GM18870 (cell line): ENCODE results near the gene GDAP2.

ENCODE experiments used
- ATAC-seq: cut with Tn5 transposase; IDR thresholded peaks from one replicate; pipeline ENCODE4 v1.9.1; 2021; ENCODE audit warnings: moderate library complexity; ENCODE audit not compliant: unreplicated experiment

The GDAP2 gene

DNA sequence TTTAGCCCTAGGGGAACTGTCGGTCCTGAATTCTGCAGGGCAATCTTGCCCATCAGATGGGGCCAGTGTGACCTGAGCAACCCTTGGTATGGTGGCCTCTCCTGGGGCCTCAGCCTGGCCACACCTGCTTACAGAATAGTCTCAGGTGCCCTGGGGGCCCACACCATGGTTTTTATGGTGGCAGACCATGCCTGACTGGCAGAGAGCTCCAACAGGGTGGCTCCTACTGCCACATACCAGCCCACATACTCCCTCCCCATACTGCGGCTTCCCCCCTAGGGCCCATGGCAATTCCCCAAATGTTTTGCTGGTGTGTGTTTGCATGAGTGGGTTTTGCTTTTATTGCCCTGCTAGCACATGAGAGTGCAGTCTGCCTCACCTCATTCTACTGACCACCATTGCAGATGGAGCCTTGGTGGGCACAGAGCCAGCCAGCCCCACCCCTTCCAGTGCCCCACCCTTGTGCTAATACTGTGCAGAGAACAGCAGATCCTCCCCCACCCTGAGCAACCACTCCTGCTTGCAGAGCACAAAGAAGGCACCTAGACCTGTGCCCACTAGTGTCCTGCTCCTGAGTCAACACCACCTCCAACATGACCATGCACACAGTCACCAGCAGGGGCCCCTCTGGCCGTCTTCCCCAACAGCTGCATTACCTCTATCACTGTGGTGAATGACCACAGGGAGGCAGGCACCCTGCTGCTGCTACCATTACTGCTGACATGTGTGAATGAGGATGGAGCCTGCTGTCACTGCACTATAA is 86.8 kb downstream of the GDAP2 start:
- ATAC-seq = no peak

GRCh38 chr1:117841117-117841650 is 88.2 kb downstream of the GDAP2 start:
- no peak for ATAC-seq

DNA sequence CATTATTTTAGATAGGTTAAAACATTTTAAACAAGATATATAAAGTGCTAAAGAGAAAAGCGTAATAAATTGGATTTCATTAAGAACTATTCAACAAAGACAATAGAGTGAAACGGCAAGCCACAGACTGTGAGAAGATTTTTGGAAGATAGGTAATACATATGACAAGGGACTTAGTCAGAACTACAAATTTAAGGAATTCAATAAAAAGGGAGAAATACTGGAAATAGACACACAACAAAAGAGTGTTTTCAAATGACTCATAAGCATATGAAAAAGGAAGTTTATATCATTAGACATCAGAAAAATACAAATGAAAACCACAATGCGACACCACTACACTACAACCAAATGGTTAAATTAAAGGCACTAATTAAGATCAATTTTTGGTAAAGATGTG is 90.5 kb downstream of the GDAP2 start:
- no peak for ATAC-seq

- ATAC-seq = no peak
Measured at GRCh38 chr1:117836069-117836468, 93.4 kb downstream of the GDAP2 start.

- no peak for ATAC-seq
Measured at GRCh38 chr1:117834416-117834815, 95.0 kb downstream of the GDAP2 start.

GRCh38 chr1:117832453-117832852 is 97.0 kb downstream of the GDAP2 start:
- ATAC-seq = no peak

- ATAC-seq = no peak
Measured at GRCh38 chr1:117830222-117830621, 99.2 kb downstream of the GDAP2 start.

DNA sequence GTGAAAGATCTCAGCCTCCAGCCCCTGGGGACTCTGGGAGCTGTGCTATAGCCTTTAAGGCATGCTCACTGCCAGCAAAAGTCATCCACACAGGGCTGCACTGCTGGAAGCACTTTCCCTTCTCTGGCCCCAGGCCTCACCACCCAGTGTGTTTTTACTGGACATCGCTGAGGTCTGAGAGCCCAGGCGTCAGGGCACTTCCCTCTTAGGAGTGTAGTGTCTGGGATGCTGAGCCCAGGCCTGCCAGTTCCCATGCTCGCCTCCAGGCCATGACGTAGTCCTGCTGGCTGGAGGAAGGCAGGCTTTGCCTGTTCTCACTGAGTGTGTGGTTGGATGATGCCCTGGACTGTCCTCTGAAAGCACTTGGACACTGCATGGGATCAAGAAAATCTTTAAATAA is 101.2 kb downstream of the GDAP2 start:
- no peak for ATAC-seq

- no peak for ATAC-seq
Measured at GRCh38 chr1:117826540-117827078, 102.8 kb downstream of the GDAP2 start.

GRCh38 chr1:117826119-117826518 is 103.3 kb downstream of the GDAP2 start:
- no peak for ATAC-seq

GRCh38 chr1:117825414-117825813 is 104.0 kb downstream of the GDAP2 start:
- no peak for ATAC-seq

DNA sequence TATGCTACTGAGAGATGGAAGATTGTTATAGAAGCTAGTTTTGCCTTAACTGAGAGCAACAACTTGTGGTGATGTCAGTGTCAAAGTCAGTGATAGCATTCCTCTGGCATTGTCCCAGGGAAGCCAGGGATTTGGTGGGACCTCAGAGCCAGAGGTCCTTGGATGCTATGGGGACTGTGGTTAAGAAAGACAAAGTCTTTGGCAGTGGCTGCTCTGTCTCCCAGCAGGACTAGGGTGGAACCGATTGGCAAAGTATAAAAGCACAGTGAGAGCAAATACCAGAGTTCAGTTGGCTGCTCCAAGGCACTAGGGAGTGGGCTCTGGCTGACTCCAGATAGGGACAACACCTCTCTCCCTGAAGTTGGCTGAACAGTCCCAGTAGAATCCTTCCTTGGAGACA is 104.8 kb downstream of the GDAP2 start:
- no peak for ATAC-seq

- ATAC-seq = no peak
Measured at GRCh38 chr1:117821774-117822482, 107.5 kb downstream of the GDAP2 start.

DNA sequence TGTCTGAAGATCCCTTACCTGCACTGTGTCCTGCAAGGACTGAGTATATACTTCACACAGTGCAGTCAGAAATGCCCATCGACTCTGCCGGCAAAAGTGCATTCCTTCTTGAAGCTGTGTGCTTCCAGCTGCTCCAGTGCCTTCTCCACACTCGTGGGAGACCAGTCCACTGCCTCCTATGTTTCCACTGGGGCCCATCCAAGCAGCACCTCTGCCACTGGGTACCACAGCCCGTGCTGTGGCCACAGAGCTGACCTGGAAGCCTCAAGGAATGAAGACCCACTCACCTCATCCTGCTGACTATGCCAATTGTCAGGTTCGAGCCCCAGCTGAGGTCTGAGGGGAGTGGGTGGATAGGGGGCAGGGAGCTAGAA is 108.1 kb downstream of the GDAP2 start:
- ATAC-seq = no peak

DNA sequence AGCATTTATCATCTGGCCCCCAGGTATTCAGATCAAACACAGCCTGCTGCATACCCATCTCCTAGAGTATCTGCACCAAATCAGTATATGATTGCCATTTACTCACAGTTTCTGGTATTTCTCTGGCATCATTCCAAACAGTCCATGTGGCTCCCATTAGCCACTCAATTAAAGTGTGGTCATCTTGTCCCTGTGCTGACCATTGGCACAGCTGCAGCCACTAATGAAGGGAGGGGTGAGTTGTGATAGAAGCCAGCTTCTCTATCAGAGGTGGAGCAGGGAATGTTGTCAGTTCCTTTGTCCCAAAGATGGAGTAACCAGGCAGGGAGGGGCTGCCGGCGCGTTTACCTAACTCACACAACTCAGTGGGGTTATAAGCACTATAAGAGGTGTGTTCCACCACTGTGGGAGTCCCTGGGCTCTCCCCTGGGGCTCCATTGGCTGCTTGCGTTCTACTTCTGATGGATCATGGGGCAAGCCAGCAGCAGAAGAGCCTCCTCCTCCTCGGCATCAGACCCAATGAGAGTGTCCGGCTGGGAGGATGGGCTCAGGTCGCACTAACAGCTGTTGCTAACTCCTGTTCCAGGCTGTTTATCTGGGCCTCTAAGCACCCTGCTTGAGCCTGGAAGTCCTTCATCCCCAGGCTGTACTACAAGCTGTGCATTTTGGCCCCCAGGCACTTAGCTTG is 108.6 kb downstream of the GDAP2 start:
- no peak for ATAC-seq

GRCh38 chr1:117820096-117820495 is 109.3 kb downstream of the GDAP2 start:
- ATAC-seq = no peak

- ATAC-seq = no peak
Measured at GRCh38 chr1:117819301-117819700, 110.1 kb downstream of the GDAP2 start.

GRCh38 chr1:117818456-117818855 is 111.0 kb downstream of the GDAP2 start:
- no peak for ATAC-seq

GRCh38 chr1:117817629-117818028 is 111.8 kb downstream of the GDAP2 start:
- no peak for ATAC-seq

DNA sequence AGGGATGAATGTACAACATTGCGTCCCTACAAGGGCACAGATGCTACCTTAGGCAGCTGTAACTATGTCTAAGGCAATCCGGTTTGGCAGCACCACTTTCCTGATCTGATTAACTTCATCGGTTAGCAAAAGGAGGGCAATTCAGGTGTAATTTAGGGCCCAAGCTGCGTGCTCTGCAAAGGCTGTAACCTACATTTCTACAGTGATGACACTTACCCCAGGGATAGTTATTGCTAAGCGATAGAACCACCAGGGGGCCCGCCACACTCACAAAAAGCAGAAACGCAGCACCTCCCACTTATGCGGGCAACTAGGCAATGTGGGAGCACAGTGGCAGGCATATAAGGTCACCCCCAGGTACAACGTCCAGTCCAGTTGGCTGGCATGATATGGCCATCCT is 113.5 kb downstream of the GDAP2 start:
- ATAC-seq = no peak
